ENCODE results near the gene GLCE.

GLCE gene

GRCh38 chr15:69140306-69140705 is 20.1 kb upstream of the GLCE start:
- no peak for ATAC-seq
- no peak for TF ChIP-seq ZNF8 (CRISPR knock-in tag; IDR thresholded peaks at IDR 0.05)
- no peak for TF ChIP-seq ZFP3 (CRISPR knock-in tag; IDR thresholded peaks at IDR 0.05)
- TF ChIP-seq ZNF70 (CRISPR knock-in tag; IDR thresholded peaks at IDR 0.05): no peak
- no peak for TF ChIP-seq SNAI2 (CRISPR knock-in tag; IDR thresholded peaks at IDR 0.05)
- no peak for TF ChIP-seq CSDC2 (CRISPR knock-in tag; IDR thresholded peaks at IDR 0.05)
- TF ChIP-seq ZFP30 (CRISPR knock-in tag; IDR thresholded peaks at IDR 0.05): no peak

DNA sequence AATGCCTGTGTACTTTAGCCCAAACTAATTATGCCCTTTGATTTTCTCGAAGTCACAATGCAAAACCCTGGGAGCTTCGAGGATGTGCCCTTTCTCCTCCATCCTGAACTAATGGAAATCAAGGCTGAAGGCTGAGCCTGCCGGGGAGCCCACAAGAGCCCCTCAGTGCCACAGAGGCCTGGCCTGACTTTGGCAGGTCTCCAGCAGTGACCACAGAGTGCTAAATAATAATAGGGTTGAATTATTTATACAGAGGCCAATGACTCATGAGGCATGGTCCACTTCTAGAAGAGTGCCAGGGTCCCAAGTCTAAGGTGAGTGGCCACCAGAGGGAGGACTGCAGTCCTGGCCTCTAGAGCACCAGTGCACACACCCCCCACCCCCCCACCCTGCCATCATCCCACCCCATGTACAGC is 19.1 kb upstream of the GLCE start:
- ATAC-seq: peak; percentile 66
- TF ChIP-seq ZNF565 (CRISPR knock-in tag; conservative IDR thresholded peaks at IDR 0.05; ENCODE audit: low read depth) (no peak), GLIS3 (CRISPR knock-in tag; IDR thresholded peaks at IDR 0.05) (no peak), TOX (CRISPR knock-in tag; IDR thresholded peaks at IDR 0.05; ENCODE audit: borderline replicate concordance) (no peak), ZFP3 (CRISPR knock-in tag; IDR thresholded peaks at IDR 0.05) (no peak), CSRNP3 (CRISPR knock-in tag; IDR thresholded peaks at IDR 0.05) (no peak), ZNF8 (CRISPR knock-in tag; IDR thresholded peaks at IDR 0.05) (no peak), ZC3H10 (CRISPR knock-in tag; IDR thresholded peaks at IDR 0.05) (no peak), TCF4 (CRISPR knock-in tag; IDR thresholded peaks at IDR 0.05; ENCODE audit: borderline replicate concordance) (no peak), SNAI2 (CRISPR knock-in tag; IDR thresholded peaks at IDR 0.05) (no peak), POU6F1 (CRISPR knock-in tag; IDR thresholded peaks at IDR 0.05; ENCODE audit: borderline replicate concordance, low read depth) (no peak), ARNTL (CRISPR knock-in tag; IDR thresholded peaks at IDR 0.05; ENCODE audit: borderline replicate concordance, low read depth) (no peak)
- TF ChIP-seq, protein P1, sequence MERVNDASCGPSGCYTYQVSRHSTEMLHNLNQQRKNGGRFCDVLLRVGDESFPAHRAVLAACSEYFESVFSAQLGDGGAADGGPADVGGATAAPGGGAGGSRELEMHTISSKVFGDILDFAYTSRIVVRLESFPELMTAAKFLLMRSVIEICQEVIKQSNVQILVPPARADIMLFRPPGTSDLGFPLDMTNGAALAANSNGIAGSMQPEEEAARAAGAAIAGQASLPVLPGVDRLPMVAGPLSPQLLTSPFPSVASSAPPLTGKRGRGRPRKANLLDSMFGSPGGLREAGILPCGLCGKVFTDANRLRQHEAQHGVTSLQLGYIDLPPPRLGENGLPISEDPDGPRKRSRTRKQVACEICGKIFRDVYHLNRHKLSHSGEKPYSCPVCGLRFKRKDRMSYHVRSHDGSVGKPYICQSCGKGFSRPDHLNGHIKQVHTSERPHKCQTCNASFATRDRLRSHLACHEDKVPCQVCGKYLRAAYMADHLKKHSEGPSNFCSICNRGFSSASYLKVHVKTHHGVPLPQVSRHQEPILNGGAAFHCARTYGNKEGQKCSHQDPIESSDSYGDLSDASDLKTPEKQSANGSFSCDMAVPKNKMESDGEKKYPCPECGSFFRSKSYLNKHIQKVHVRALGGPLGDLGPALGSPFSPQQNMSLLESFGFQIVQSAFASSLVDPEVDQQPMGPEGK (CRISPR knock-in tag; IDR thresholded peaks at IDR 0.05; ENCODE audit: borderline replicate concordance): no peak
- TF ChIP-seq, protein P2, sequence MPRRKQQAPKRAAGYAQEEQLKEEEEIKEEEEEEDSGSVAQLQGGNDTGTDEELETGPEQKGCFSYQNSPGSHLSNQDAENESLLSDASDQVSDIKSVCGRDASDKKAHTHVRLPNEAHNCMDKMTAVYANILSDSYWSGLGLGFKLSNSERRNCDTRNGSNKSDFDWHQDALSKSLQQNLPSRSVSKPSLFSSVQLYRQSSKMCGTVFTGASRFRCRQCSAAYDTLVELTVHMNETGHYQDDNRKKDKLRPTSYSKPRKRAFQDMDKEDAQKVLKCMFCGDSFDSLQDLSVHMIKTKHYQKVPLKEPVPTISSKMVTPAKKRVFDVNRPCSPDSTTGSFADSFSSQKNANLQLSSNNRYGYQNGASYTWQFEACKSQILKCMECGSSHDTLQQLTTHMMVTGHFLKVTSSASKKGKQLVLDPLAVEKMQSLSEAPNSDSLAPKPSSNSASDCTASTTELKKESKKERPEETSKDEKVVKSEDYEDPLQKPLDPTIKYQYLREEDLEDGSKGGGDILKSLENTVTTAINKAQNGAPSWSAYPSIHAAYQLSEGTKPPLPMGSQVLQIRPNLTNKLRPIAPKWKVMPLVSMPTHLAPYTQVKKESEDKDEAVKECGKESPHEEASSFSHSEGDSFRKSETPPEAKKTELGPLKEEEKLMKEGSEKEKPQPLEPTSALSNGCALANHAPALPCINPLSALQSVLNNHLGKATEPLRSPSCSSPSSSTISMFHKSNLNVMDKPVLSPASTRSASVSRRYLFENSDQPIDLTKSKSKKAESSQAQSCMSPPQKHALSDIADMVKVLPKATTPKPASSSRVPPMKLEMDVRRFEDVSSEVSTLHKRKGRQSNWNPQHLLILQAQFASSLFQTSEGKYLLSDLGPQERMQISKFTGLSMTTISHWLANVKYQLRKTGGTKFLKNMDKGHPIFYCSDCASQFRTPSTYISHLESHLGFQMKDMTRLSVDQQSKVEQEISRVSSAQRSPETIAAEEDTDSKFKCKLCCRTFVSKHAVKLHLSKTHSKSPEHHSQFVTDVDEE (CRISPR knock-in tag; IDR thresholded peaks at IDR 0.05): no peak

GRCh38 chr15:69141833-69142232 is 18.6 kb upstream of the GLCE start:
- no peak for ATAC-seq
- no peak for TF ChIP-seq ESRRG (CRISPR knock-in tag; IDR thresholded peaks at IDR 0.05)
- TF ChIP-seq ISL1 (CRISPR knock-in tag; IDR thresholded peaks at IDR 0.05): peak; percentile 33; the same call in 1 of the 2 replicates

GRCh38 chr15:69143756-69144436 is 16.5 kb upstream of the GLCE start:
- ATAC-seq: no peak
- TF ChIP-seq ZFP3 (CRISPR knock-in tag; IDR thresholded peaks at IDR 0.05) (no peak), CSDC2 (CRISPR knock-in tag; IDR thresholded peaks at IDR 0.05) (no peak), ARNTL (CRISPR knock-in tag; IDR thresholded peaks at IDR 0.05; ENCODE audit: borderline replicate concordance, low read depth) (no peak), BACH2 (CRISPR knock-in tag; IDR thresholded peaks at IDR 0.05; ENCODE audit: borderline replicate concordance) (no peak), ISL1 (CRISPR knock-in tag; IDR thresholded peaks at IDR 0.05) (no peak), CREB5 (CRISPR knock-in tag; IDR thresholded peaks at IDR 0.05; ENCODE audit: low read depth) (no peak), RARB (CRISPR knock-in tag; IDR thresholded peaks at IDR 0.05) (no peak), ZFP30 (CRISPR knock-in tag; IDR thresholded peaks at IDR 0.05) (no peak), TCF4 (CRISPR knock-in tag; IDR thresholded peaks at IDR 0.05; ENCODE audit: borderline replicate concordance) (no peak), CSRNP3 (CRISPR knock-in tag; IDR thresholded peaks at IDR 0.05) (no peak), ZNF70 (CRISPR knock-in tag; IDR thresholded peaks at IDR 0.05) (no peak), SNAI2 (CRISPR knock-in tag; IDR thresholded peaks at IDR 0.05) (no peak)
- TF ChIP-seq, protein P2 (CRISPR knock-in tag; IDR thresholded peaks at IDR 0.05): no peak

All from SK-N-SH treated with all-trans-retinoic acid at 6 μM for 48 hours (cell line).